ENCODE data around the gene GLB1L. TPM values are rescaled to one million over a fixed set of nuclear protein-coding genes. Genes with fewer than 3 reads are reported as not detected.
"Not testable (repeated sequence)": the region's sequence is repeated elsewhere in the genome, so short reads cannot be mapped to it uniquely, and the experiment has no call there.

Gene GLB1L
- total RNA-seq, 1 donor from 2014 or later: 11.6 TPM

- Mint-ChIP-seq H3K27ac (no peak overlapping the region), H3K27me3 (ENCODE audit: low read depth) (peaks cover 13% of the 10 kb centered on the region)
Observed at GRCh38 chr2:219291394-219291793, 46.1 kb upstream of the GLB1L start.

GRCh38 chr2:219290381-219291171 is 45.3 kb upstream of the GLB1L start:
- H3K36me3 Mint-ChIP-seq: no peaks in the 10 kb centered on the region
- peaks cover 15% of the 10 kb centered on the region for H3K4me1 Mint-ChIP-seq
- H3K27ac Mint-ChIP-seq: no peak overlapping the region
- H3K9me3 Mint-ChIP-seq: no peaks in the 10 kb centered on the region
- H3K27me3 Mint-ChIP-seq (ENCODE audit: low read depth): peaks cover 7% of the 10 kb centered on the region
- no peak for DNase-seq (ENCODE audit: low spot score in 2 of 2, unreplicated experiment in 2 of 2)
- no peak for TF ChIP-seq CTCF (IDR thresholded peaks at IDR 0.05; ENCODE audit: unreplicated experiment)
- H3K4me3 Mint-ChIP-seq: no peak overlapping the region

More at GRCh38 chr2:219291394-219291793, 46.1 kb upstream of the GLB1L start:
- Mint-ChIP-seq H3K36me3 (no peaks in the 10 kb centered on the region), H3K9me3 (no peaks in the 10 kb centered on the region), H3K4me1 (peaks cover 11% of the 10 kb centered on the region), H3K4me3 (no peak overlapping the region)
- TF ChIP-seq CTCF (IDR thresholded peaks at IDR 0.05; ENCODE audit: unreplicated experiment): no peak
- no peak for DNase-seq (ENCODE audit: low spot score in 2 of 2, unreplicated experiment in 2 of 2)

- H3K4me3 Mint-ChIP-seq: no peak overlapping the region
- TF ChIP-seq CTCF (IDR thresholded peaks at IDR 0.05; ENCODE audit: unreplicated experiment): no peak
- no peaks in the 10 kb centered on the region for H3K36me3 Mint-ChIP-seq
- peaks cover 3% of the 10 kb centered on the region for H3K27me3 Mint-ChIP-seq (ENCODE audit: low read depth)
- no peaks in the 10 kb centered on the region for H3K9me3 Mint-ChIP-seq
- H3K4me1 Mint-ChIP-seq: peaks cover 12% of the 10 kb centered on the region
- no peak overlapping the region for H3K27ac Mint-ChIP-seq
- DNase-seq (ENCODE audit: low spot score in 2 of 2, unreplicated experiment in 2 of 2): no peak
Observed at GRCh38 chr2:219289537-219290361, 44.5 kb upstream of the GLB1L start.

GRCh38 chr2:219289195-219289536 is 43.9 kb upstream of the GLB1L start:
- peaks cover 1% of the 10 kb centered on the region for H3K27me3 Mint-ChIP-seq (ENCODE audit: low read depth)
- no peaks in the 10 kb centered on the region for H3K36me3 Mint-ChIP-seq
- H3K27ac Mint-ChIP-seq: no peak overlapping the region
- H3K9me3 Mint-ChIP-seq: no peaks in the 10 kb centered on the region
- no peak for TF ChIP-seq CTCF (IDR thresholded peaks at IDR 0.05; ENCODE audit: unreplicated experiment)
- peaks cover 9% of the 10 kb centered on the region for H3K4me1 Mint-ChIP-seq
- H3K4me3 Mint-ChIP-seq: no peak overlapping the region
- DNase-seq (ENCODE audit: low spot score in 2 of 2, unreplicated experiment in 2 of 2): no peak

GRCh38 chr2:219287580-219288265 is 42.5 kb upstream of the GLB1L start:
- Mint-ChIP-seq H3K4me3 (no peak overlapping the region), H3K9me3 (no peaks in the 10 kb centered on the region), H3K4me1 (peaks cover 6% of the 10 kb centered on the region), H3K36me3 (peaks cover 10% of the 10 kb centered on the region), H3K27ac (no peak overlapping the region), H3K27me3 (ENCODE audit: low read depth) (peaks cover 1% of the 10 kb centered on the region)
- no peak for DNase-seq (ENCODE audit: low spot score in 2 of 2, unreplicated experiment in 2 of 2)
- TF ChIP-seq CTCF (IDR thresholded peaks at IDR 0.05; ENCODE audit: unreplicated experiment): no peak

GRCh38 chr2:219287116-219287440 is 41.8 kb upstream of the GLB1L start:
- DNase-seq (ENCODE audit: low spot score in 2 of 2, unreplicated experiment in 2 of 2); H3K4me1 Mint-ChIP-seq; H3K27me3 Mint-ChIP-seq (ENCODE audit: low read depth); H3K4me3 Mint-ChIP-seq; H3K9me3 Mint-ChIP-seq; H3K36me3 Mint-ChIP-seq; H3K27ac Mint-ChIP-seq: not testable (repeated sequence)
